GM18502 (cell line): ENCODE measurements around the gene ATG9A.

Experiments used
- ATAC-seq: cut with Tn5 transposase; IDR thresholded peaks from one replicate; pipeline ENCODE4 v1.9.1; 2021; ENCODE audit warnings: mild to moderate bottlenecking; ENCODE audit not compliant: unreplicated experiment, poor library complexity

Gene ATG9A

DNA sequence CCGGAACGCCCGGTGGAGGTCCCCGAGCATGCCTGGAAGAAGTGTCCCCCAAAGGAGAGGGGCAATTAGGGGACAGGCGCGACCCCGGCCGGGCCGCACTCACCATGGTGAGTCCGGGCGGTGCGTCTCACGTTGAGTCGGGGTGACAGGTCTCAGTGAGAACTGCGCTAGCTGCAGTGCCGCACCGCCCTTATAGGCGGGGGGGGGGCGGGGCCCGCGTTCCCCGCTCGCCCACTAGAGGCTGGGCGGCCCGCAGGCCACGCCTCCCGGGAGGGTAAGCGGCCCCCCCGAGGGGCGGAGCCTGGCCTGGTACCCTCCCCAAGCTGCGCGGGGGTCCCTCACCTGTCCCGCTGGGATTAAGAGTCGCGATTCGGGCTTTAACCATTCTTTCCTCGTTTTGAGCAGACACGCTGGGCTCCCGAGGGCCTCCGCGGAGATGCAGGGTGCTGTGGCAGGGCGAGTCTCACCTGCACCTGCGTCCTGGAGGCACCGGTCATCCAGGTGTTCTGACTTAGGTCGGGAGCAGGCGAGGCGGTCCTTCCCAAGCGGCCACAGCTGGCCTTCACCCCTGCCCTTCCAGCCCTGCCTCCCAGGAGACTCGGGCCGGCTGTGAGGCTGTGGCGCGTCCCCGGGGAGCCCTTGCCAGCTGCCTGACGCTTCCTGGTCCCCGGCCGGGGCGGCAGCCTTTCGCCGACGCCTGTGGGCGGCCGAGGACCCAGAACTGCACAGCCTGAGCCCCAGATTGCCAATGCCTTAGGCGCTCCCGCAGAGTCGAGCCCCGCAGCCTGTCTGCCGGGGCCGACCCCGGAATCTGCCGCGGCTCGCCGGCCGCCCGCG is 24.5 kb upstream of the ATG9A start, which contains the start of gene TUBA4A:
Gene TUBA4A (minus strand): TSS at position 166 of the 837 bp plus-strand sequence. CDS start 60 bp downstream, at position 106.
- peak; percentile 65 for ATAC-seq

DNA sequence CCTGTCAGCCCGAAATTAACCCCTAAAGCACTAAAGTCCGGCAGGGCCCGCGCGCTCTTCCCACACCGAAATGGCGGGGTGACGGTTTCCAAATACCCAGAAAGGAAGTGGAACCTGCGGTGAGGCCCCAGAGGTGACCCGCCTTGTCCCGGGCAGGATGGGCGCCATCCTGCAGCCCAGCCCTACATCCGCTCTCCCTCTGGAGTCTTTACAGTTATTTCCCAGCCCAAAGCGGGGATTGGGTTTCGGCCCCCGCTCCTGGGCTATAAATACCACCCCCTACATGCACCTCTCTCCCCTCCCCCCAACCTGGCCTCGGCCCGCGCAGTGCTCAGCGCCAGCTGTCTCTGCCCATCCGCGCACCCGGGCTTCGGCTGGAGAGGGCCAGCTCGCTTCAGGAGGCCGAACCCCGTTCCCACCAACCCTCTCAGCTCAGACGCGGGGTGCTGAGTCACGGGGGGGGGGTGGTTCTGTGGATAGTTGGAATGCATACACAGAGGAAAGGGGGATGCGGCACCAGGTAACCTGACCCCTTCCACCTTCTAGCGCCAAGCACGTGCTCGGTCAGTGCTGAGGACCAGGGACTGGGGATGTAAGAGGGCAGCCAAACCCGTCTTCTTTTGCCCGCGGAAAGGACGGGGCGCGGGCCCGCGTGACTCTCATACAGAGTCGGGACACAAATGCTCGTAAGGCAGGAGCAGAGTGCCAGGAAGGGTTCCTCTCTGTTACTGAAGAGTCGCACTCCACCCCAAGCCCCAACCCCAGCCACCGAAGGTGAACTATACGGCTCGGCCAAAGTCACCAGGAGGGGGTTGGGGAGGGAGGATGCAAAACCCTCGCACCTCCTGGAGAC is 23.7 kb upstream of the ATG9A start, which contains the start of gene TUBA4B:
Gene TUBA4B (plus strand): TSS at position 344 of the 853 bp plus-strand sequence. CDS start 165 bp downstream, at position 509.
- peak; percentile 25 for ATAC-seq

DNA sequence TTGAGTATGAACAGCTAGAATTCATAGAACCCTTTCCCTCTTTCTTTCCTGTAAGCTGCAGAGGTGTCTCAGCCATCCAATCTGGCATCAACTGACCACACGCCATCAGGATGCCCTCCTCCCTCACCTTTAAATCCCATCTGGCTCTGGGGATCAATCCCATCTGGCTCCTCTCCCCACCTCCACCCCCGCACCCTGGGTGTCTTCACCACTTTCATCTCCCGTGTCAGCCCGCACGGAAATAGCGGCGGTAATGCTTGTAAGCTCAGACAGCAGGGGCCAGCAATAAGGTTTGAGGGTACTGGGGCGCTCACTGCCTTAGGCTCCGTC is 23.1 kb upstream of the ATG9A start:
- ATAC-seq = no peak

DNA sequence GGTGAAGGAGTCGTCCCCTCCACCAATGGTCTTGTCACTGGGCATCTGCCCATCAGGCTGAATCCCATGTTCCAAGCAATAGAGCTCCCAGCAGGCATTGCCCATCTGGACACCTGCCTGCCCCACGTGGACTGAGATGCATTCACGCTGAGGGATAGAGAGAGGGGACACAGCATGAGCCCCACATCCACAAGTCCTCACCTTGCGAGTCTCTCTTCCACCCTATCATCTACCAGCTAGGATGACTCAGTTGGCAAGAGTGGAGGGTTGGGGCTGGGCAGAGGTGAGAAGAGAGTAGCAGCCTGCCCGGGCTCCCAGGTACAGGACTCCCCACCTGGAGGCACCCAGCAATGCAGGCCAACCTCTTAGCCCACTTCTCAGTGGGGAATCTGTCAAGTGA is 22.6 kb upstream of the ATG9A start:
- ATAC-seq = no peak

DNA sequence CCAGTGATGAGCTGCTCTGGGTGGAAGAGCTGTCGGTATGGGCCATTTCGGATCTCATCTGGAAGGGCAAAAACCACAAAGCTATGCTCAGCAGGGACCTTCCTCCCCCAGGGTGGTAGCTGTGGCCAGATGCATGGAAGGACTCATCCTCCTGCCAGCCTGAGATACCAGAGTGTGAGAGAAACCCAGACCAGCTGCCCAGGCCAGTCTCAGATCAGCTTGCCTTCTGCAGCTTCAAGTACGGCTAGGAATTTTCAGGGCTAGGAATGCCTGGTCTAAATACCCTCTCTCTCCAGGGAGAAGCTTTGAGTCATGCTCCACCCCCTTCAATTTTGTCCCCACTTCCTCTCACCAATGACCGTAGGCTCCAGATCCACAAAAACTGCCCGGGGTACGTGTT is 22.2 kb upstream of the ATG9A start:
- no peak for ATAC-seq

DNA sequence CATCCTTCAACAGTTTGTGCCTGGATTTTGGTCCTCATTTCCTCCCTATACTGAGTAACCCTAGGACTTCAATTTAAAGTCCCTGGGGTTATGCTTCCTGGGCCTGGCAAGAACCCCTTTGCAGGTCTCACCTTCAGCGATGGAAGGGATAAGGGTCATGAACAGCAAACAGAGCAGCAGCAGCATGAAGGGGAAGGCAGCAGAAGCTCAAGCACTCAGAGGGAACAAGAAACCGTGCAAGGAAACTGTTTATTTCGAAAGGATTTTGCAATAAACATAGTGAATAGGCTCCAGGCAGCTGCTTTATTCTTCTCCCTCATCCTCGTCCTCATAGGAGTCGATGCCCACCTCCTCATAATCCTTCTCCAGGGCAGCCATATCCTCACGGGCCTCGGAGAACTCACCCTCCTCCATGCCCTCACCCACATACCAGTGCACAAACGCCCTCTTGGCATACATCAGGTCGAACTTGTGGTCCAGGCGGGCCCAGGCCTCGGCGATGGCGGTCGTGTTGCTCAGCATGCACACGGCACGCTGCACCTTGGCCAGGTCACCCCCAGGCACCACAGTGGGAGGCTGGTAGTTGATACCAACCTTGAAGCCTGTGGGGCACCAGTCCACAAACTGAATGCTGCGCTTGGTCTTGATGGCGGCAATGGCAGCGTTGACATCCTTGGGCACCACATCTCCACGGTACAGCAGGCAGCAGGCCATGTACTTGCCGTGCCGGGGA is 20.8 kb upstream of the ATG9A start:
- ATAC-seq = no peak

DNA sequence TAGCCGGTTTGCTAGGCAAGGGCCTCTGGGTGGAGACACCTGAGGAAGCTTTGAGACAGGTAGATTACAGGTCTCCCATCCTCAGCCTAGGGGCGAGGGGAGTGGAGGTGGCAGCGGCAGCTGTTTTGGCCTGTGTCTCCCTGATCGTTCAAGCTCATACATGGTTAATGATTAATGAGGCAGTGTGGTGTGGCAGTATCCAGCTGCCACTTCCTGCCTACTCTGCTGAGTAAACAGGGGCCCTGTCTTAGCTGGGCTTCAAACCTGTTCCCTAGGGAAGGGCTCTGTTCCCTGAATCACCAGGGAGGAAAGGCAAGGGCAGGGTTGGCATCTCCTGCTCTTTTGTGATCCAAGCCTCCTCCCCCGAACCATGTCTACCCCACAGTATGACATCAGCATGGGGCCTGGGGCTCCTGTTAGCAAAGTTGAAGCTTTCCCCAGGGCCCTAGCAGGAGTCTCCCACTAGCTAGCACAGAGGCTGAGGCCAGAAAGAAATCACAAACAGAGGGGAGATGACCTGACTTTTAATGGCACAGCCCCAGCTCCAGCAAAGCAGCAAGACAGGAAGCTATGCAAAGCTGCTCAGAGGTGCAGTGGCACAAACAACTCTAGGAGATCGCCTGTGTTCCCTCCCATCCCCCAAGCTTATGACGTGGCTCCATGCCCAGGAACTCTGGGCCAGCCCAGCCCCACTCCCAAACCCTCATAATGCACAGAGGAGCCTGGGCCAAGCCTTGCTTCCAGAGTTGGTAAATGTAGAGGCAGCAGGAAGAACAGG is 20.0 kb upstream of the ATG9A start:
- peak; percentile 27 for ATAC-seq

DNA sequence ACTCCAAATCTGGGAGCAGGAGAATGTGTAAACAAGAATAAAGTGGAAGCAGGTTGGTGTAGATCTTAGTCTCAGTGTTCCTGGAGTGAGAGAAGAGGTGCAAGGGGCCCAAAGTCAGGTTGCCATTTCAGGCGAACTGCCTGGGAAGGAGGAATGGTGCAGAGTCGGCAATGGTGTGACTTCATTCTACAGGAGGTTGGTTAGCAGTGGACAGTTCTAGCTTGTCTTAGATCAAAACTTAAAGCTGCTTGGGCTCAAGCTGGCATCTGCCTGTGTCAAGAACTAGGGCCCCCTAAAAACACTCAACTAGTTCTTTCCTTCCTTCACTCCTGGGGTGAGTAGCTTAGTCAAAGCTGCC is 19.4 kb upstream of the ATG9A start:
- no peak for ATAC-seq

DNA sequence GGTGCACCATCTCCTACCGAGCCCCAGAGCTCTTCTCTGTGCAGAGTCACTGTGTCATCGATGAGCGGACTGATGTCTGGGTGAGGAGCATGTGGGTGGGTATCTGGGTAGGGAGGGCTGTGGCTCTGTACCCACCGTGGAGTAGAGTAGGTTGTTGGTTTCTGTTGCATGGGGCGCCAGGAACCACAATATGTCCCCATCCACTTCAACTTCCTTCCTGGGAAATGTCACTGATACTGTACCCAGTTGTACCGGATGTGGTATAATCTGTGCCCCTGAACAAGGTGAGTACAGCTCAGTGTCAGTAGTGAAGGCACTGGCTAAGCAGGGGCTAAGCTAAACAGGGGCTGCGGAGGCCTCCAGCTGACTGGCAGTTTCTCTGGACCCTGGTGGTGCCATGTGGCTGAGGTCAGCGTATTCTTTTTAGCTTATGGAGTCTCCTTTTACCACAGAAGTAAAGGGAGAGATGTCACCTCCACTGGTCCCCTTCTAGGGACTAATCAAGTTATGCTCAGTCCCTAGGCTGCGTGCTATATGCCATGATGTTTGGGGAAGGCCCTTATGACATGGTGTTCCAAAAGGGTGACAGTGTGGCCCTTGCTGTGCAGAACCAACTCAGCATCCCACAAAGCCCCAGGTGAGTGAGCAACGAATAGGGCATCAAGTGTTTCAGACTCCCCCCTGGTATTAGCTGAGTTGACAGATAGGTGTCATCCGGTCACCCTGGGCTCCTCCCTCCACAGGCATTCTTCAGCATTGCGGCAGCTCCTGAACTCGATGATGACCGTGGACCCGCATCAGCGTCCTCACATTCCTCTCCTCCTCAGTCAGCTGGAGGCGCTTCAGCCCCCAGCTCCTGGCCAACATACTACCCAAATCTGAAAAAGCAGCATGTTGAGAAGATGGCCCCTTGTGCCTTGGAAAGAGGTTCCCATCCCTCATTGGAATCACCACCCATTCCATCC is 18.5 kb upstream of the ATG9A start:
- no peak for ATAC-seq

DNA sequence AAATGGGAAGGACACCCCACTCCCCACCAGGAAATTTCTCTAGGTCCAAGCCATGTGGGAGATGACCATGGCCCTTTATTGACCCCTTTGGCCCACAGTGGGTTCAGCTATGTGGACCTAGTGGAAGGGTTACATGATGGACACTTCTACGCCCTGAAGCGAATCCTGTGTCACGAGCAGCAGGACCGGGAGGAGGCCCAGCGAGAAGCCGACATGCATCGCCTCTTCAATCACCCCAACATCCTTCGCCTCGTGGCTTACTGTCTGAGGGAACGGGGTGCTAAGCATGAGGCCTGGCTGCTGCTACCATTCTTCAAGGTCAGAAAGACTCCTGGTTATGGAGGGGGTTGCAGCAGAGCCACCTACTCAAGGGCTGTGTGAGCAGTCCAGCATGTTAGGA is 17.1 kb upstream of the ATG9A start:
- no peak for ATAC-seq

DNA sequence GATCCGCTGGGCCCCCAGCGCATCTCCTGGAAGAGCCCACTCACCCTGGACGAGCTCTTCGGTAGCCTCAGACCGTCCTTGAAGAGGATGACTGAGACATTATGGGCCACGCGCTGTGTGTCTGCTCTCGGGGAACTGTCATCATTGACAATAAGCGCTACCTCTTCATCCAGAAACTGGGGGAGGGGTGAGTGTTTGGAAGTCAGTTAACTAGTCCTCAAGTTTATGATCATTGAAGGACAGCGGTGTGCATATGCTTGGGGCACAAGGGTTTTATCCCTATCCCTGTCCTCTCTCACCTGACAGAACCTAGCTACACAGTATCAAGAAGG is 16.4 kb upstream of the ATG9A start:
- no peak for ATAC-seq

DNA sequence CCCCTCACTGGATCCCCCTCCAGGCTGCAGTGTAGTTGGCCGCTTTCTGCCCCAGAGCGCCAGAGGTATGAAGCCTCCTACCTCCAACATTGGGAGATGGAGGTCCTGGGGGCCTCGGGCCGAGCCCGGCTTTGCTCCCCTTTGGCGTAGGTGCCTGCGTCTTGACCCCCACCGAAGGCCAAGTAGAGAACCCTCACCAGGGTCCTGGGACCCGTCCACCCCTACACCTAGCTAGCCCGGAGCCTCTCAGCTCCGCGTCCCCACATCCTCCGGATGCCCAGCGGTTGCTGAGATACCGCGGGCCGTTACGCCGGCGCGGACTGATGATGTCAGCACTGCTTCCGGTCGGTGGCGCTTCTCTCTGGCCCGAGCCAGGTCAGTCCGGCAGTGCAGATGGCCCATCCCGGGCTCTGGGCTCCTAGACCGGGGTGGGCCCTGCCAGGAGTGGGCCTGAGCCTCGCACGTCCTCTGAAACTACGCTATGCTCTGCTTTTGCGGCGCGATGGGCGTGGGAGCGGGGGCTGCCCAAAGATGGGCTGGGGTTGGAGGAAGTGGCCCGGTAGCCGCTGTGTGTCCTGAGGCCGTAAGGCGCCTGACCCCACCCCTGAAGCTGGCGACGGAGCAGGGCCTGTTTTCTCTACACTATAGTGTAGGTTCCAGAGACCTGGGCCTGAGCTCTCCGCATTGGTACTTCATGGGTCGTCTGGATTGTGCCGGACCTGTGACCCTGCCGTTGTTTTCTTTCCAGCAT is 15.9 kb upstream of the ATG9A start, which contains the start of the genes GLB1L and STK16:
Gene GLB1L (minus strand): TSS at position 297 of the 751 bp plus-strand sequence. CDS start 1,871 bp downstream, outside the sequence.
Gene STK16 (plus strand): TSS at position 332 of the 751 bp plus-strand sequence. CDS start 521 bp downstream, outside the sequence.
- ATAC-seq = peak; percentile 80

DNA sequence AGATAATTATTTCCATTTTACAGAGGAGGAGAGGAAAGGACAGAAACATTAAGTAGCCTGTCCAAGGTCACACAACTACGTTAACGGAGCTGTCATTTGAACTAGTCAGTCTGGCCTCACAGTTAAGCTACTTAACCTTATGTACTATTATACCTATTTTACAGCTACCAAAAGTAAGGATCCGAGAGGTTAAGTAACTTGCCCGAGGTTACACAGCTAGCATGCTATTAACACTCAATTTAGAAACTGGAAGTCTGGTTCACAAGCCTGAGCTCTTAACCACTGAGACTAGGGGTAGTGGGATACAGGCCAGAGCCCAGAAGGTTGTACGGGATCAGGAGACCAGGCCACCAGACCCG is 15.3 kb upstream of the ATG9A start:
- ATAC-seq = no peak

DNA sequence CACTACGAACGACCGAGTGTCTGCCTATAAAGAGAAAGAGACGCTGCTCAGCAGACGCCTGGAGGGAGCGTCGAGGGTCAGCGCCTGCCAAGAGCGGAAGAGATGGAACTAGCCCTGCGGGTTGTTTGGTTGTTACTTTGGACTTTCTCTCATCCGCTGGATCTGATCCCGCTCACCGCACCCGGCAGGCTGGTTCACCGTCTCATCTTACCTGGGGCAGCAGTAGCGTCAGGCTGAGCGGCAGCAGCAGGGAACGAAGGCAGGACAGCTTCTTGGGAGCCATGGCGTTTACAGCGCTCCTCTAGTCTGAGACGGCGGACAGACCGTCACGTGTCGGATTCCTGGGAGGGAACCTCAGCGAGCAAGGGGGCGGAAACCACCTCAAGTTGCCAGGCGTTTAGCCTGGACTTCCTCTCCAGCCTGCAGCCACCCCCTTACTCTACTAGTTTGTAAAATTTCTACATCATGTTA is 13.9 kb upstream of the ATG9A start:
- no peak for ATAC-seq

DNA sequence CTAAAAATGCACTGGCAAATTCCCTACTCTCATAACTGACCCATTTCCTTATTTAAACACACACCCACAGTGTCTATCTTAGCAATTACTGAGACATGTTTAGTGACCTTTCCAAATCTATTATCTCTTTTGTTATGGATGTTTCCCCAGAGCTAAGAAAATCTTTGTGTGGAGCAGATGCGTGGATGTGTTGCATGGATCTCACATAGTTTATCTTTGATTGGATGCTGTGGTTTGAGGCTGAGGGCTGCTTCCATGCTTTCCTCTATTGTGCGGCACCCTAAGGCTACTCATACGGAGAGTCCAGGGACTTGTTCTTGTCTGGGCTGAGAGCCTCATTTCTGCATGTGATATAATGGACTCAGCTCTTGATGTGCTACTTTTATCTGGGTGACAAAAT is 4.9 kb upstream of the ATG9A start:
- no peak for ATAC-seq

DNA sequence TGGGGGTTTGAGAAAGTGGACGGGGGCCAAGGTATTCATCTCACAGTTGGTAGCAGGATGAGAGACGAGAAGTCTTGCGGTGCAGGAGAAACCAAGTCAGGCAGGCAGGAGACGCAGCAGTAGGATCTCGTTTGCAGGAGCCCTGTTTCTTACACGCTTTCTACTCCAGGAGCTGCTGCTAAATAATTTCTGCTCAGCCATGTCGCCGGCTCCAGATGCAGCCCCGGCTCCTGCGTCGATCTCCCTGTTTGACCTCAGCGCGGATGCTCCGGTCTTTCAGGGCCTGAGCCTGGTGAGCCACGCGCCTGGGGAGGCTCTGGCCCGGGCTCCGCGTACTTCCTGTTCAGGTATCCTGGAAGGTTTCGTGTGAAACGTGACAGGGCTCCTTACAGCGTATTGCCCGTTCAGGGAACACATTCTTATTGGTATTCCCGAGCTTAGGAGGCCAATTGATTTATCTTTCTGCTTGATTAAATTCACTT is 664 bp upstream of the ATG9A start:
- peak; percentile 24 for ATAC-seq

DNA sequence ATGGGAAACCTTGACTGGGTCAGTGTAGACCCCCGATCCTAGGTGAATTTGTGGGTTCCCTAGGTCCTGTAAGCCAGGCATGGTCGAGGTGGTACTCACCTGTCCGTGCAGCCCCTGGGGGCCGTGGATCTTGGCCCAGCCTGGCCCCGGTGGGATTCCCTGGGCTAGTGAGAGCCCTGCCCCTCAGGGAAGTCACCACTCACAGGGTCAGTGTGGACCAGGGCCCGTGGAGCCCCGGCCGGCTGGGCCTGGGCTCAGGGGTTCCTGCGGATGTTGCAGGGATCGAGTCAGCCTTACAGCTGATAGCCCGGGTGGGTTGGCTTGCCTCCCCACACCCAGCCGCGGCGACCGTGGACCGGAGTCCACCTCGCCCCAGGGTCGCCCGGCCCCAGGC is 528 bp downstream of the ATG9A start:
- ATAC-seq = no peak
